GM12891 (cell line): ENCODE results near the gene SPPL3.

Experiments
- DNase-seq: peaks from one replicate; pipeline ENCODE4 v3.0.0; 2011; ENCODE audit warnings: low spot score; ENCODE audit not compliant: insufficient read length
- FAIRE-seq: peaks from 2 replicates; lab custom pipeline; 2011; peaks lifted over from hg19 to GRCh38; lab: Jason Lieb, UNC
- PAX5 ChIP-seq: IDR thresholded peaks from 2 replicates; pipeline ENCODE4 v1.6.1; 2011; ENCODE audit warnings: low read length, moderate library complexity, mild to moderate bottlenecking; ENCODE audit not compliant: insufficient read depth, severe bottlenecking
- POLR2A ChIP-seq: IDR thresholded peaks from 2 replicates; pipeline ENCODE4 v1.6.1; 2011; ENCODE audit warnings: low read depth, low read length, control low read depth
- POLR2AphosphoS5 ChIP-seq: IDR thresholded peaks from 2 replicates; pipeline ENCODE4 v1.6.1; 2011; ENCODE audit warnings: low read depth, low read length, control low read depth
- POU2F2 ChIP-seq: IDR thresholded peaks from 2 replicates; pipeline ENCODE4 v1.6.1; 2011; ENCODE audit warnings: low read depth, mild to moderate bottlenecking, control low read depth, low read length, moderate library complexity
- SPI1 ChIP-seq: IDR thresholded peaks from 2 replicates; pipeline ENCODE4 v1.6.1; 2011; ENCODE audit warnings: low read depth, low read length, control low read depth
- TAF1 ChIP-seq: IDR thresholded peaks from 2 replicates; pipeline ENCODE4 v1.6.1; 2011; ENCODE audit warnings: low read depth, low read length, control low read depth

SPPL3 gene

GRCh38 chr12:120791669-120792176 lies 112.4 kb downstream of the SPPL3 start:
- FAIRE-seq (no peak), DNase-seq (no peak)
- TF ChIP-seq POLR2AphosphoS5: no peak
- no peak for TF ChIP-seq TAF1
- no peak for TF ChIP-seq PAX5
- TF ChIP-seq SPI1: no peak

- DNase-seq: no peak
- no peak for TF ChIP-seq TAF1
- no peak for TF ChIP-seq POU2F2
- TF ChIP-seq PAX5: no peak
- TF ChIP-seq POLR2AphosphoS5: no peak
- TF ChIP-seq SPI1: no peak
- TF ChIP-seq POLR2A: no peak
- no peak for FAIRE-seq
Observed at GRCh38 chr12:120790114-120790513, 114.0 kb downstream of the SPPL3 start.

GRCh38 chr12:120787889-120788288 lies 116.3 kb downstream of the SPPL3 start:
- FAIRE-seq (no peak), DNase-seq (no peak)
- TF ChIP-seq POLR2A (no peak), POU2F2 (no peak), SPI1 (no peak), POLR2AphosphoS5 (no peak), PAX5 (no peak), TAF1 (no peak)

GRCh38 chr12:120784804-120785203 lies 119.4 kb downstream of the SPPL3 start:
- TF ChIP-seq POU2F2 (no peak), TAF1 (no peak)
- DNase-seq (no peak), FAIRE-seq (peak; percentile 20)

DNA sequence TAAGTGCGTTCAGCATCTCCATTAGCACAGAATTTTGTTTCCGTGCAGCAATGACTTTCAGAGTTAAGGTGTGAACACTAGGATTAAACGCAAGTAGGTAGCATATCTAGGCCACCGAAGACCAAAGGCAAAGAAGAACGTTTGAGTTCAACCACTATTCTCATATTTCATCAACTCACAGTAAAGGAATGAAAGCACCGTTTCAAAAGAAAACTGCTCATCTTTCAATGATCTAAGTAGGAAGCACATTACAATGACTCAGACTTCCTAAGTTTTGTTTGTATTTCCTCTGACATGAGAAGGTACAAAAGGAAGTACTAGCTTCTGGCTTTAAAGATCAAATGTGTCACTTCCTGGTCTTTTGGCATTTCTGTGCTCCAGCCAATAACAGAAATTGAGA lies 121.0 kb downstream of the SPPL3 start:
- no peak for DNase-seq
- TF ChIP-seq SPI1 (no peak), PAX5 (no peak), POLR2A (no peak), TAF1 (no peak)
- no peak for FAIRE-seq

DNA sequence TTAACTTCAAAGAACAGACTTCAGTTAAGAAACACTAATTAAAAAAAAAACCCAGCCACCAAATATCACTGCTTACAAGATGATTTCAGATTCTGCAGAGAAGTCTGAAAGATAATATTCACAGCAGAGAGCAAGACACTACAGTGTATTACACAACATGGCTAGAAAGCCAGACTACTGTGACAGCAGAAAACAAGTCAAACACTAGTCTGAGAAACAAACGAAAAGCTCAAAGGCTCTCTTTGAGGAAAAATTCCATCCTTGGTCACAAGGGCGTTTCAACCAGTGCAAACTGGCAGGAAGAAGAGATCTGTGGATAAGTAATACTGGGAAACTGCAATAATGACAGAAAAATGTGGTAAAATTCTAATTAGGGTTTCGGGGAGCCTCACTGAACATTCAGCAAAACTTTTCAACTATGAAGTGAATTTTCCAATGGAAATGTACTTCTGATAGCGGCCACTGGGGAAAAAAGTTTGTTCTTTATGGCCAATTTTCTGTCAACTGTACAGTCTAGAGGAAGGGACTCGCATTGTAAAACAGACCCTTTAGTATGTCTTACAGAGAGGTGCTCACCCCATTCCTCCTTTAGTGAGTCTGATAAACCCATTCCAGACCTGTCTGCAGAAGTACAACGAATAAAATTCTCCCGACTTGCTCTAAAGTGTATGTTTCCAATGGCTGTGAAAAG lies 128.2 kb downstream of the SPPL3 start:
- DNase-seq: no peak
- TF ChIP-seq POU2F2 (no peak), TAF1 (no peak), POLR2AphosphoS5 (no peak), PAX5 (no peak), POLR2A (no peak)
- FAIRE-seq: no peak

GRCh38 chr12:120774169-120774916 lies 129.8 kb downstream of the SPPL3 start:
- DNase-seq: no peak
- no peak for TF ChIP-seq SPI1
- TF ChIP-seq POLR2A: no peak
- no peak for TF ChIP-seq PAX5
- TF ChIP-seq POLR2AphosphoS5: no peak
- FAIRE-seq: peak; percentile 35

DNA sequence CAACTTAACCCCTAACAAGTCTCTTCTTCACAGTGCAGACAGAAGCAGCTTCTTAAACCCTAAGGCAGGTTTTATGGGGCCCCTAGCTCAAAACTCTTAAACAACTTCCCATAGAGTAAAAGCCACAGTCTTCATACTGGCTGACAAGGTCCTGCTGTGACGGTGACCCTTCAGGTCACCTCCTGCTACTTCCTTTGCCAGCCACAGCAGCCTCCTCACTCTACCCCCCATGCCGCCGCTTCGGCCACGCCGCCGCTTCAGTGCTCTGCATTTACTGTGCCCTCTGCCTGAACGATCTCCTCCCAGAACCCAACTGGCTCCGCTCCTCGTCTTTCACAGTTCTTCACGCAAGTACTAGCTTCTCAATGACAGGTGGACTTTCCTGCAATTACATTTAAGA lies 133.1 kb downstream of the SPPL3 start:
- DNase-seq (no peak), FAIRE-seq (no peak)
- no peak for TF ChIP-seq PAX5
- TF ChIP-seq POLR2AphosphoS5: no peak
- TF ChIP-seq SPI1: no peak
- no peak for TF ChIP-seq POLR2A
- TF ChIP-seq POU2F2: no peak
- TF ChIP-seq TAF1: no peak

- no peak for DNase-seq
- peak; percentile 65; the same call in 1 of the 2 replicates for TF ChIP-seq POU2F2
- no peak for TF ChIP-seq POLR2A
- FAIRE-seq: peak; percentile 58
Observed at GRCh38 chr12:120767071-120768024, 136.8 kb downstream of the SPPL3 start.
